ENCODE measurements around the gene LRRC56. TPM values are rescaled to one million over a fixed set of nuclear protein-coding genes. Genes with fewer than 3 reads are reported as not detected.

Gene LRRC56
- total and polyA plus RNA-seq, 2 of the 13 experiments (the other 11 are each of a cell fraction or from before 2014, with no cell fraction given): 0.11 to 0.29 TPM

GRCh38 chr11:561148-562003, 24.0 kb downstream of the LRRC56 start (continued):
- no peak for TF ChIP-seq ZBTB39 (CRISPR knock-in tag; IDR thresholded peaks at IDR 0.05)
- no peak; the same call in 1 of the 2 replicates for TF ChIP-seq ZNF546 (CRISPR knock-in tag; conservative IDR thresholded peaks at IDR 0.05)
- TF ChIP-seq CCDC6 (CRISPR knock-in tag; IDR thresholded peaks at IDR 0.05): peak; percentile 69; the same call in 1 of the 2 replicates
- peak; percentile 46; the same call in 1 of the 2 replicates for TF ChIP-seq ZGPAT (CRISPR knock-in tag; IDR thresholded peaks at IDR 0.05)
- TF ChIP-seq NONO (IDR thresholded peaks at IDR 0.05): no peak
- no peak for TF ChIP-seq NONO (CRISPR knock-in tag; conservative IDR thresholded peaks at IDR 0.05)
- TF ChIP-seq ZBTB38 (CRISPR knock-in tag; IDR thresholded peaks at IDR 0.05): peak; percentile 69; the same call in 1 of the 2 replicates
- no peak for TF ChIP-seq ZNF614 (CRISPR knock-in tag; IDR thresholded peaks at IDR 0.05; ENCODE audit: borderline replicate concordance)
- peak; percentile 95 for TF ChIP-seq ELF3 (CRISPR knock-in tag; IDR thresholded peaks at IDR 0.05)
- TF ChIP-seq ZFP82 (CRISPR knock-in tag; IDR thresholded peaks at IDR 0.05; ENCODE audit: borderline replicate concordance): peak; percentile 27; the same call in 1 of the 2 replicates
- peak; percentile 61; the same call in 1 of the 2 replicates for TF ChIP-seq KLF6 (CRISPR knock-in tag; IDR thresholded peaks at IDR 0.05)
- TF ChIP-seq ZNF720 (CRISPR knock-in tag; IDR thresholded peaks at IDR 0.05): no peak
- TF ChIP-seq AFF4 (CRISPR knock-in tag; IDR thresholded peaks at IDR 0.05): no peak
- TF ChIP-seq HOXD1 (CRISPR knock-in tag; IDR thresholded peaks at IDR 0.05): no peak
- peak; percentile 56; the same call in 1 of the 2 replicates for TF ChIP-seq SKIL (CRISPR knock-in tag; IDR thresholded peaks at IDR 0.05; ENCODE audit: borderline replicate concordance)
- 0 out of 2 replicates have a peak, but pooled peaks have one; percentile 41 for TF ChIP-seq ZNF691 (CRISPR knock-in tag; IDR thresholded peaks at IDR 0.05; ENCODE audit: borderline replicate concordance, low read depth)
